GM18951 (cell line): ENCODE data around the gene ADARB1.

Experiments
- POLR2A ChIP-seq: IDR thresholded peaks from 4 replicates; pipeline ENCODE4 v1.6.1; 2011; ENCODE audit warnings: mild to moderate bottlenecking; ENCODE audit not compliant: insufficient read length, insufficient read depth; ENCODE audit errors: extremely low read depth
- in situ Hi-C: fragments of 300-500 bp; cut with MboI; formaldehyde crosslinking; loops from one replicate; pipeline ENCODE4 v1.12.0; 2022; ENCODE audit warnings: low sequenced_read_pairs, mixed read lengths, inconsistent platforms; ENCODE audit not compliant: unreplicated experiment

The ADARB1 gene

GRCh38 chr21:45080639-45081414 is 6.4 kb downstream of the ADARB1 start:
- in situ Hi-C loops: no loop called here
- no peak for TF ChIP-seq POLR2A

DNA sequence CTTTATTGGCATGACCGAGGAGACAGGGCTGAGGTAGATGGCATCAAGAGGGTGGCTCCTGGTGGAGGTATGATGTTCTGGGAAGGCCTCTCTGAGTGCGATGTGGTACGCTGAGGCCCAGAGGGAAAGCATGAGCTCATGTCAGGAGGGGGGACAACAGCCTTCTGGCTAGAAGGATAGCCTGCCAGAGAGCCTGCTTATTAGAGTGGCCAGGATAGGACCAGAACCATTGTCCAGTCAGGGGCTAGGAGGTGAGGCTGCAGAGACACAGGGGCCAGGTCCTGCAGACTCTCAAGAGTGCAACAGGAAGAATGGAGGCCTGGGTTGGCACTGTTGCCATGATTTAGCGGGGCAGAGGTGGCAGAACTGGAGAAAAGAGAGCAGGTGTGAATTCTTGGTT is 7.3 kb downstream of the ADARB1 start:
- in situ Hi-C loops: no loop called here
- no peak for TF ChIP-seq POLR2A

GRCh38 chr21:45082736-45083135 is 8.4 kb downstream of the ADARB1 start:
- TF ChIP-seq POLR2A: no peak
- in situ Hi-C loops: no loop called here

- no peak for TF ChIP-seq POLR2A
- in situ Hi-C loops: no loop called here
These were observed 9.7 kb downstream of the ADARB1 start for GRCh38 chr21:45084121-45084520.

DNA sequence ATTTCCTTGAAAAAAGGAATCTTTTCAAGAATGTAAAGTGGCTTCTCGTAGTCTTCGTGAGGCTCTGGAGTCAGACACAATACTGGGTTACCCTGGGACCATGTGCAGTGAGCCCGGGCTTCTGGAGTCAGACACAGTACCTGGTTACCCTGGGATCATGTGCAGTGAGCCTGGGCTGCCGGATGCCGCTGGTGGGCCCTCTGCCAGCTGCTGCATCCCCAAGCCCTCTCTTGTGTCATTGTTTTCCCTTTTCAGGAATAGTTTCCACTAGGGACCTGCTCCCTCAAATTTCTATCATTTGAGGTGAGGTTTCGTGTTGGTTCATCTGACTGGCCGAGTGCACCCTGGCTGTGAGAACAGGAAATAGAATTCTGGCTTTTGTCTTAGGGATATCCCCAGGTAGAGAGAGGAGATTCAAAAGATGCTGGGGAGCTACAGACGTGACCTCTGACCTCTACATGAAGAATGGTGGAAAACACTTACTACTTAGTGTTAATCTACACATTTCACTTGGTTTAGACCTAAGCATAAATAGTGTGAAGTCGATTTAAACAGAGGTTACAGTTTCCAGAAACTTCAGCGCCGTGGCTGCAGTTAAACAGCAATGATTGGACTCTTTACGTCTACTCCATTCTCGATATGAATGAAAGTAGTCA is 10.6 kb downstream of the ADARB1 start:
- TF ChIP-seq POLR2A: no peak
- in situ Hi-C loops: no loop called here

GRCh38 chr21:45085700-45086099 is 11.3 kb downstream of the ADARB1 start:
- TF ChIP-seq POLR2A: no peak
- in situ Hi-C loops: no loop called here

DNA sequence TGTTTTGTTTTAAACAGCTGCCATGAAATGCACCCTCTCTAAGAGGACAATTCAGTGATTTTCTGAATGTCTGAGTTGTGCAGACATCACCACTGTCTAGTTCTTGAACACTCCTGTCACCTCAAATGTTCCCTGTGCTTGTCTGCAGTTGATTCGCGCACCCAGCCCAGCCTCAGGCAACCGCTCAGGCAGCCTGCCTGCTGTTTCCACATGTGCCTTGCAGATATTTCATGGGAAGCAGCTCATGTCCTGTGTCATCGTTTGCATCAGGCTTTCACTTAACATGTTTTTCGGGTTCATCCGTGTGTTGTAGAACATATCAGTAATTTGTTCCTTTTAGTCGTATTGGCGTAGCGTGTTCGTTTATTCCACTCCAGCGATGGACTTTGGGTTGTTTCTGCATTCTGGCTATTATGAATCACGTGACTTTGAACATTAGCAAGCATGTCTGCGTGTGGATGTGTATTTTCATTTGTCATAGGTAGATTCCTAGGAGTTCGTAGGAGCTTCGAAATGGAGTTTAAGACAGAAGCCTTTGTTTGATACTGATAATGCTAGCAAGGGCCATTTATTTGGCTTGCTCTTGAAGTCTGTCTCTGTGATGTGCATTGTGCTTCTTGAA is 12.1 kb downstream of the ADARB1 start:
- in situ Hi-C loops: no loop called here

DNA sequence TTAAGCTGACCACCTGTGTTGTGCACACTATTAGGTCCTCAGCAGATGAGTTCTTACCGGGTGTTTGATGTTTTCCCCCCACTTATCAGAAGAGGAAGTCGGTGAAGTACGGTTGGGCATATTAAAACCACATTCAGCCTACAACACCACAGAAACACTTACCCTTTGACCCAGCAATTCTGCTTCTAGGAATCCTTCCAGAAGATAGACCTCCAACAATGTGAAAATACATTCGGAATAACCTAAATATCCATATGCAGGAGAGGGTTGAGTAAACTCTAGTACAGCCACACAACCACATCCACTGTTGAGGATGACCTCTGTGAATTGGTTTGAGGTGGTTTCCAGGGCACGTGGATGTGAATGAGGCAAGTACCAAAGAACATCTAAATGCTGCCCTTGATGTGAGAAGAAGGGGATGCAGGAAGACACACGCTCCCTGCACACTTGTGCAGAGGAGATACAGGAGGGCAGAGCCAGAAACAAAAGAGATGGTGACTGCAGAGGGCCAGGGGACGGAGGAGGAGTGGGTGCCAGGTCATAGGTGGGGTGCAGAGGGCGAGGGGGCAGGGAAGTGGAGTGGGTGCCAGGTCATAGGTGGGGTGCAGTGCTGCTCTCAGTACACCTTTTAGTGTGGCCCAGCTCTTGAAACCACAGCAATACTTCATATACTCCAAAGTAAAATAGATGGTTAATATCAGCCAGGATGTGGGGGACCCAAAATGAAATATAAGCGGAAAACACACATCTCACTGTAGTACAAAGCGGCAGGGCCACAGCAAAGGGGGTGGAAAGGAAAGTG is 12.8 kb downstream of the ADARB1 start:
- in situ Hi-C loops: no loop called here
- no peak for TF ChIP-seq POLR2A

More for the DNA sequence above, 12.1 kb downstream of the ADARB1 start:
- TF ChIP-seq POLR2A: no peak

- in situ Hi-C loops: no loop called here
- no peak for TF ChIP-seq POLR2A
These were observed 13.7 kb downstream of the ADARB1 start for GRCh38 chr21:45088116-45088515.

DNA sequence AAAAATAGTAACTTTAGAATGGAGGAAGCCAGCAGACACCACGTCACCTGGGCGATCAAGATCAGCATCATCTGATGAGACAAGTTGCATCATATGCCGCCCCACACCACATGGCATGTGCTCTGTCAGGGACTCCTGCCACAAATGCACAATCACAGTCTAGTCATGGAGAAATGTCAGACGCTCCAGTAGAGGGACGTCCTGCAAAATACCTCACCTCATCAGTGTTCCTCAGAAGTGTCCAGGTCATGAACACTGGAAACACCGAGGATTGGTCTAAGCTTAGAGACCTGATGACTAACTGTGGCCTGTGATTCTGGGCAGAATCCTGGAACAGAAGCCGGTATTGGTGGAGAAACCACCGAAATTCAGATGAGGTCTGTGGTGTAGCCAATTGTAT is 14.3 kb downstream of the ADARB1 start:
- TF ChIP-seq POLR2A: no peak
- in situ Hi-C loops: no loop called here

GRCh38 chr21:45089964-45090363 is 15.6 kb downstream of the ADARB1 start:
- in situ Hi-C loops: no loop called here

GRCh38 chr21:45090966-45091365 is 16.6 kb downstream of the ADARB1 start:
- in situ Hi-C loops: no loop called here
- TF ChIP-seq POLR2A: no peak

More at GRCh38 chr21:45089964-45090363, 15.6 kb downstream of the ADARB1 start:
- no peak for TF ChIP-seq POLR2A
